ENCODE data around the gene SCD5.

DNA sequence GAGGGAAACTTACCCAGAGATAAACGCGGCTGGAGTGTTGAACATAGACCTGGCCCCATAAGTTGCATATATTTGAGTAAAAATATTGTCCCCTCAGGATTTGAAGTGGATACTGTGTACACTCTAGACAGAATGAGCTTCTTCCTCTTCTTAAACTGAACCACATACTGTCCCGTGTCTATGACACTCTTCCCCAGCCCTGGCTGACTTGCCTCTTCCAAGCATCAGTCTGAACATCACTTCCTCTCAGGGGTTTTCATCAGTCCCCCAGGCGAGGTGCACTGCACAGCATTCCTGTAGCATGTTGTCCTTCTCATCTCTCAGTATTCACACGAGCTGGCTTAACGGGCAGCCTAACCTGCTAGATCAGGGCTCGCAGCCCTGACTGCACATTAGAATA, 156.3 kb downstream of the SCD5 start:
- TF ChIP-seq POLR2AphosphoS5 (IDR thresholded peaks at IDR 0.05) (no peak), POLR2A (IDR thresholded peaks at IDR 0.05) (no peak)
- TF ChIP-seq, protein P1, sequence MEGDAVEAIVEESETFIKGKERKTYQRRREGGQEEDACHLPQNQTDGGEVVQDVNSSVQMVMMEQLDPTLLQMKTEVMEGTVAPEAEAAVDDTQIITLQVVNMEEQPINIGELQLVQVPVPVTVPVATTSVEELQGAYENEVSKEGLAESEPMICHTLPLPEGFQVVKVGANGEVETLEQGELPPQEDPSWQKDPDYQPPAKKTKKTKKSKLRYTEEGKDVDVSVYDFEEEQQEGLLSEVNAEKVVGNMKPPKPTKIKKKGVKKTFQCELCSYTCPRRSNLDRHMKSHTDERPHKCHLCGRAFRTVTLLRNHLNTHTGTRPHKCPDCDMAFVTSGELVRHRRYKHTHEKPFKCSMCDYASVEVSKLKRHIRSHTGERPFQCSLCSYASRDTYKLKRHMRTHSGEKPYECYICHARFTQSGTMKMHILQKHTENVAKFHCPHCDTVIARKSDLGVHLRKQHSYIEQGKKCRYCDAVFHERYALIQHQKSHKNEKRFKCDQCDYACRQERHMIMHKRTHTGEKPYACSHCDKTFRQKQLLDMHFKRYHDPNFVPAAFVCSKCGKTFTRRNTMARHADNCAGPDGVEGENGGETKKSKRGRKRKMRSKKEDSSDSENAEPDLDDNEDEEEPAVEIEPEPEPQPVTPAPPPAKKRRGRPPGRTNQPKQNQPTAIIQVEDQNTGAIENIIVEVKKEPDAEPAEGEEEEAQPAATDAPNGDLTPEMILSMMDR (IDR thresholded peaks at IDR 0.05), result no peak

All from sigmoid colon (tissue), 4 donors.